NK-92 (cell line): ENCODE data around the gene HSD17B8.
"Not testable (repeated sequence)": the region's sequence is repeated elsewhere in the genome, so short reads cannot be mapped to it uniquely, and the experiment has no call there.

Experiments used
- DNase-seq: peaks from one replicate; lab custom pipeline; 2025; ENCODE audit not compliant: unreplicated experiment; lab: John Stamatoyannopoulos, UW

HSD17B8 gene

DNA sequence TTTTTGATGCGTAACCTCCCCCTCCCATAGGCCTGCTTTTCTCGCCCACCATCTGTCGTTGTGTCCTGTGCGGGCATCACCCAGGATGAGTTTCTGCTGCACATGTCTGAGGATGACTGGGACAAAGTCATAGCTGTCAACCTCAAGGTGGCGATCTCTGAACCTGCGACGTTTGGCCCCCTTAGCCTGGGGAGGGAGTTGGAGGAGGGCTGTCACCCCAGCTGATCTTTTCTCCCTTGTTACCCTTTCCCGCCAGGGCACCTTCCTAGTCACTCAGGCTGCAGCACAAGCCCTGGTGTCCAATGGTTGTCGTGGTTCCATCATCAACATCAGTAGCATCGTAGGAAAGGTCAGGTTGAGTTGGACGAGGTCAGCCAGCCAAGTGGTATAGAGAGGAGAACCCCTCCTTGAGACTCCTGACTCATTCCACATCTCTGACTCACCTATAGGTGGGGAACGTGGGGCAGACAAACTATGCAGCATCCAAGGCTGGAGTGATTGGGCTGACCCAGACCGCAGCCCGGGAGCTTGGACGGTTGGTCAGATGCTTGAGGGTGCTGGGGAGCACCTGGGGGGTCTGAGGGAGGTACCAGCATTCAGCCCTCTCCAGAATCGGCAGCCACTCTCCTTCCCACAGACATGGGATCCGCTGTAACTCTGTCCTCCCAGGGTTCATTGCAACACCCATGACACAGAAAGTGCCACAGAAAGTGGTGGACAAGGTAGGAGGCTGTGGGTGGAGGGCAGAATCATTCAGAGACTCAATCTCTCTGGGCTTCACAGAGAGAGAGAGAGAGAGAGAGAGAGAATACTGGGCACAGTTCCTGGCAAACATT is 954 bp downstream of the HSD17B8 start:
- DNase-seq = no peak

DNA sequence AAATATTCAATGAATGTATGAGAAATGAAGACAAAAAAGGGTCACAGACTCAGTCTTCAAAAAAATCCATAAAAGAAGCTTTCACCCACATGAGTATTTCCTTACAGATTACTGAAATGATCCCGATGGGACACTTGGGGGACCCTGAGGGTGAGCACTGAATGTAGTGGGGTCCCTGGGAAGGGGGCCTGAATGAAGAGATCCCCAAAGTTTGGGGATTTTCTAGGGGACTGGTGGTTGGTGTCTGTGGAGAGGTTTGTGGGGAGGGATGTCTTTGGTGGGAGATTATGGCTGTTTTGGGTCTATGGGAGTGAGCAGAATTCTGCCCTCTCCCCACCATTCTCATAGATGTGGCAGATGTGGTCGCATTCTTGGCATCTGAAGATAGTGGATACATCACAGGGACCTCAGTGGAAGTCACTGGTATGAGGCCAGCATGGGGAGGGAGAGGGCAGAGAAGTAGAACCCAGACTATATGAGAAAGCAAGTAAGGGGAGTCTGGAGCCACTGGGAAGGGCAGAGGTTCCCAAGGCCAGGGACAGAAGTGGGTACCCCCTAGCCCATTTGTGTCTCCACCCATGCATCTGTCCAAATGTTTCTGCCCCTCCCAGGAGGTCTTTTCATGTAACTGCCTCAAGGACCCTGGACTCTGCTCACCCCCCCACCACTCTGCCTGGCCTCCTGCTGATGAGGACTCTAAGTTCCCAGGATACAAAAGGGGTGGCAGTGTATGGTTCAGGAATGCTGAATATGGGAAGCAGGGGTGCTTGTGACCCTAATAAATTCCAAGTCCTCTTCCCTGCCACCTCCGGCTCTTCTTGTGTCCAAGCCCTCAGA is 1.8 kb downstream of the HSD17B8 start:
- no peak for DNase-seq

DNA sequence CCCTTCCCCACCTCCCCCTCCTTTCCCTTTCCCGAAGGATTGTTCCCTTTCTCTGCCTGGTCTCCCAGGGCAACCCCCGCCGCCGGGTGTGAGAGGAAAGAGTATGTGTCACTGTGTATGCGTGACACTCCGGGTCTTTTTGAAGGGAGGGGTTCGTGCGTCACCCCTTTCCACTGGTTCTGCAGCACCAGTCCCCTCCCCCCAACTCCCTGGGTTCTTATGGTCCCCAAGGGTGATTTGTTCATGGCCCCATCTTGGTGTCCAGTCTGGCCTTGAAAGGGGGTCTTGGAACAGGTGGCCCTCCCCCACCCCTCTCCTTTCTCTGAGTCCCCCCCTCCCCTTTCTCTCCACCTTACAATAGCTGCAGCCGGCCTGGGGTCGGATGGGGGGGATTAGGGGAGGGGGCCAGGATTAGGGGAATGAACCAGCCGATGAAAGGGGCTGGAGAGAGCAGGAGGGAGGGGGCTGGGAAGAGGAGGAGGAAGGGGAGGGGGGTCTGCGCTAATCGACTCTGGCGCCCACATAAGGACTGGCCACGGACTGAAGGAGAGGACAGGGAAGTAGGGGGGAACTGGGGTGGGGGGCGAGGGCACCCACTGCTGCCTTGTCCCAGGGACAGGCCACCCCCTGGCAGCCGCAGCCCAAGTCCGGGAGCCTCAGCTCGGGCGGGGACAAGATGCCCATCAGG is 2.6 kb downstream of the HSD17B8 start:
- no peak for DNase-seq

DNA sequence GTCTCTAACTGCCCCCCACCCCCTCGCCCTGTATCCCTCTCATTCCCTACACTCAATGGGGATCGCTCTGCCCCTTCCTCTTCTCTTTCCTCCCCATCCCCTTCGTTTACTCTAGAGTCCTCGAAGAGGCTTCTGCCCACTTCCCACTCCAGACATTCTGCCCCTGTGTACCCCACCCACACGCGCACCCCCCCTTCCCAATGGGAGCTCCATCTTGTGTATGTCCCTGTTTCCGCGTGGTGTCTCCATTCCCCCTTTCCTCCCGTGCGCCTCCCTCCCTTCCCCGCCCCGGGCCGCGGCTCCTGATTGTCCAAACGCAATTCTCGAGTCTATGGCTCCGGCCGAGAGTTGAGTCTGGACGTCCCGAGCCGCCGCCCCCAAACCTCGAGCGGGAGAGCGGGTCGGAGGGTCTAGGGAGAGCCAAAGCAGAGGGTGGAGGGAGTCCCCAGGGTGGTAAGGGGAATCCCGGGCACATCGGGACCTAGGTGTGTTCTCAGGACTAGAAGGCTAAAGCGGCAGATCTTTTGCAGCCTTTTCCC is 3.2 kb downstream of the HSD17B8 start:
- DNase-seq = no peak

DNA sequence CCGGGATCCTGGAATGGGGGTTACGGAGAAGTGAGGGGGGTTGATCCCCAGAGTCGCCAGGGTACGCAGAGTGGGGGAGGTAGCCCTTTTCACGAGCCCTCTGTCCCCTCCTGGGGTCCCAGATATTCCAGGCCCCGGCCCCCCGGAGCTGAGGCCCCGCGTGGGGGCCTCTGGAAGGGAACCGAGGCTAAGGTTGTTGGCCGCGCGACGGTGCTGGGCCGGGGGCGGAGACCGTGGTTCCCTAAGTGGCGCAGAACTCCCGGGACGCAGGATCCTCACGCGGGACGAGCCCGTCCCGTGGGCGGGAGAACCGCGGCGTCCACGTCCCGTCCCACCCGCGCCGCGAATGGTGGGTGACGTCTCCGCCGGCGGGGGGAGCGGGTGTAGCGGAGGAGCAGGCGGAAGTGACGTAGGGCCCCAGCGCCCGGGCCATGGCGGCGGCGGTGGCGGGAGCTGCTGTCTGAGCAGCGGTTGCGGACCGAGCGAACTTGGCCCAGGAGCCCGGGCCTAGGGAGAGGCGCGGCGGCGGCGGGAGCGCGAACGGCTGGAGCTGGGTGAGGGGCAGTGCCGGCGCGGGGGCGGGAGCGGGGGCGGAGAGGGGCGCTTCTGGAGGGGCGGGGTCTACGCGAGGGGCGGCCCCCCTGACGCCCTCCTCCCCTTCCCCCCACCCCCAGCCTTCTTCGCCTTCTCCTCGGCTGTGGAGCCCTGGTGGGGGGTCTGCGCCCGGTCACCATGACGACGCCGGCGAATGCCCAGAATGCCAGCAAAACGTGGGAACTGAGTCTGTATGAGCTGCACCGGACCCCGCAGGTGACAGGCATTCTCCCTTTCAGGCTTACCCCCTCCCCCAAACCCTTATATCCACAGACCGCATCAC is 3.9 kb downstream of the HSD17B8 start, which contains the start of gene RING1:
RING1 (plus strand) TSS at position 410 of the 877 bp plus-strand sequence; CDS start at position 733, 323 bp downstream.
- no peak for DNase-seq

DNA sequence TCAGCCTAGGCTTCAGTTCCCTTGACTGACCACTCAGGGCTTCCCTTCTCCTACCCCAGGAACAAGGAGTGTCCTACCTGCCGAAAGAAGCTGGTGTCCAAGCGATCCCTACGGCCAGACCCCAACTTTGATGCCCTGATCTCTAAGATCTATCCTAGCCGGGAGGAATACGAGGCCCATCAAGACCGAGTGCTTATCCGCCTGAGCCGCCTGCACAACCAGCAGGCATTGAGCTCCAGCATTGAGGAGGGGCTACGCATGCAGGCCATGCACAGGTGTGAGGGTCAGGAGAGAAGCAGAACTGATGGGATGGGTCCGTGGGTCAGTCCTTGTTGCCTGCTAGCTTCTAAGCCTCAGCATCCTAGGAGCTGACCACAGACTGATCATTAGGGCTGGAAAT is 5.4 kb downstream of the HSD17B8 start:
- no peak for DNase-seq

DNA sequence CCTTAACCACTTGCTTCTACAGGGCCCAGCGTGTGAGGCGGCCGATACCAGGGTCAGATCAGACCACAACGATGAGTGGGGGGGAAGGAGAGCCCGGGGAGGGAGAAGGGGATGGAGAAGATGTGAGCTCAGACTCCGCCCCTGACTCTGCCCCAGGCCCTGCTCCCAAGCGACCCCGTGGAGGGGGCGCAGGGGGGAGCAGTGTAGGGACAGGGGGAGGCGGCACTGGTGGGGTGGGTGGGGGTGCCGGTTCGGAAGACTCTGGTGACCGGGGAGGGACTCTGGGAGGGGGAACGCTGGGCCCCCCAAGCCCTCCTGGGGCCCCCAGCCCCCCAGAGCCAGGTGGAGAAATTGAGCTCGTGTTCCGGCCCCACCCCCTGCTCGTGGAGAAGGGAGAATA is 6.7 kb downstream of the HSD17B8 start:
- DNase-seq = no peak

DNA sequence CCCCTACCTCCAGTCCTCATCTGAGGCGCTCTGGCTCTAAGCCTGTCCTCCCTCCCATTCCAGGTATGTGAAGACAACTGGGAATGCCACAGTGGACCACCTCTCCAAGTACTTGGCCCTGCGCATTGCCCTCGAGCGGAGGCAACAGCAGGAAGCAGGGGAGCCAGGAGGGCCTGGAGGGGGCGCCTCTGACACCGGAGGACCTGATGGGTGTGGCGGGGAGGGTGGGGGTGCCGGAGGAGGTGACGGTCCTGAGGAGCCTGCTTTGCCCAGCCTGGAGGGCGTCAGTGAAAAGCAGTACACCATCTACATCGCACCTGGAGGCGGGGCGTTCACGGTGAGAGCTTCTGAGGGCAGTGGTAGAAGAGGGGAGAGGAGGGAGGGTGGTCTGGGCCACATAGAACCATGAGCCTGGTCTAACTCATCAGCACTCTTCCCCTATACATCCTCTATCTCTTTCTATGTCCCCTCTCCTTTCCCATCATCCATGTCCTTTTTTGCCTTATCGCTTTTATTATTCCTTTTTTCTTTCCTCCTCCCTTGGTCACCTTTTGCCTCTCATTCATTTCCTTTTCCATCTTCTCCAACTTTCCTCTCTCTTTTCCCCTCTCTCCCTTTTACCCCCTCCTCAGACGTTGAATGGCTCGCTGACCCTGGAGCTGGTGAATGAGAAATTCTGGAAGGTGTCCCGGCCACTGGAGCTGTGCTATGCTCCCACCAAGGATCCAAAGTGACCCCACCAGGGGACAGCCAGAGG is 7.4 kb downstream of the HSD17B8 start:
- DNase-seq = no peak

DNA sequence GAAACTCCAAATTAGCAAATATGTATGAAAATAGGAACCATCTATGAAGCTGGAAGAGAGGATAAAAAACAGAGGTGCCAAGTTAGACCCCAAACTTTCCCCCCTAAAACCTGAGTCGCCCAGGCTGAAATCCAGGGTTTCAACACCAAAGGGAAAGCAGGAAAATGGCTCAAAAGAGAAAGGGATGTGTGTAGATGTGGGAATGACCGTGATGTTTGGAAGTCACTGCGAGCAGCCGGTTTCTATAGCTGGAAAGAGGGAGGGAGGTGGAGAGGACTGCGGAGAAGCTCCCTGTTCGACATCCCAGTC is 8.4 kb downstream of the HSD17B8 start:
- no peak for DNase-seq

DNA sequence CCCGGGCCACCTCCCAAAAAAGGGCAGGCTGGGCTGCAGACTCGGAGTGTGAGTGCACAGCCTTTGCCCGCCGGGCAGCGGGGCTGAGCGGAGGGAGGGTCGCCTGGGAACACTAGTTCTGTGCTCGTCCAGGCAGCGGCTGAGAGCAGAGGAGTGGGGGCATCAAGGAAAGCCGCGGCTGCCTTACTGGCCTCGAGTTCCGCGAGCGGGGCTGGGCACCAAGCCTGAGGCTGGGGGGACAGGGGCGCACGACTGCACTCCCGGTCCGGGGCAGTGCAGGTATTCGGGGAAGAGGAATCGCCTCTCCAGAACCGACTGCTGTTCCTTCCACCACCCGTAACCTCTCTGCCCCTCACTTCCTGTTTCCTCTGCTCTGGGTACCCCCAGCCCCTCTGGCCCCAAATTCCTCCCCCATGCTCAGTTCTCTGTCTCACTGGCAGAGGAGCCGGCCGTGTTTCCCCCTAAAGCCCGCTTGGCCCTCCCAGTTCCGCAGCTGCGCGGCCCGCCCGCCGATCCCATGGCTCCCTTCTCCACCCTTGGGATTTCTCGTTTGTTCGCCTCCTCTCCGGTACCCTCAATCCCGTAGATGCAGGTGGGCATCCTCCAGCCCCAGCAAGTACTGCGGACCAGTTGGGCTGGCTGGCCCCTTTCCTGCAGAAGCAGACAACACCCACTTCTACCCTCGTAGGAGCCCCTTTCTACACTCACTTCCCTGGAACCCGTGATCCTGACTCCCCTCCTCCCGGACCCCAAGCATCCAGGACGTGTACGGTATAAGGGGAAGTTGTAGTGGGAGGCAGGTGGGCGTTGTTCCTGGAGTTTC is 8.9 kb downstream of the HSD17B8 start:
- no peak for DNase-seq

DNA sequence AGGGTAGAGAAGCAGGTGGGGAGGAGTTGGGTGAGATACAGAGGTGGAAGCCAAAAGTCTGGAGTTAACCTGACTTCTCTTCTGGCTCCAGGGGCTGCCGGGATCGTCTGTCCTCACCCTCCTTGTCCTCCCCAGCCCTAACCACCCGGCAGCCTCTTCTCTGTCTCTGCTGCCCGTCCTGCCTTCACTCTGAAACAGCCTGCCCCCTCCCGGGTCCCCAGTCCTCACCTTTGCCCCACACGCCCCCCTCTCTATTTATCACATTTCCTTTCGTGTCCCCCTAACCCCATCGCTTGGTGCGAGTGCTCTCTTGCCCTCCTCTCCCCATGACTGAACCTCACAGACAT is 9.5 kb downstream of the HSD17B8 start:
- no peak for DNase-seq

DNA sequence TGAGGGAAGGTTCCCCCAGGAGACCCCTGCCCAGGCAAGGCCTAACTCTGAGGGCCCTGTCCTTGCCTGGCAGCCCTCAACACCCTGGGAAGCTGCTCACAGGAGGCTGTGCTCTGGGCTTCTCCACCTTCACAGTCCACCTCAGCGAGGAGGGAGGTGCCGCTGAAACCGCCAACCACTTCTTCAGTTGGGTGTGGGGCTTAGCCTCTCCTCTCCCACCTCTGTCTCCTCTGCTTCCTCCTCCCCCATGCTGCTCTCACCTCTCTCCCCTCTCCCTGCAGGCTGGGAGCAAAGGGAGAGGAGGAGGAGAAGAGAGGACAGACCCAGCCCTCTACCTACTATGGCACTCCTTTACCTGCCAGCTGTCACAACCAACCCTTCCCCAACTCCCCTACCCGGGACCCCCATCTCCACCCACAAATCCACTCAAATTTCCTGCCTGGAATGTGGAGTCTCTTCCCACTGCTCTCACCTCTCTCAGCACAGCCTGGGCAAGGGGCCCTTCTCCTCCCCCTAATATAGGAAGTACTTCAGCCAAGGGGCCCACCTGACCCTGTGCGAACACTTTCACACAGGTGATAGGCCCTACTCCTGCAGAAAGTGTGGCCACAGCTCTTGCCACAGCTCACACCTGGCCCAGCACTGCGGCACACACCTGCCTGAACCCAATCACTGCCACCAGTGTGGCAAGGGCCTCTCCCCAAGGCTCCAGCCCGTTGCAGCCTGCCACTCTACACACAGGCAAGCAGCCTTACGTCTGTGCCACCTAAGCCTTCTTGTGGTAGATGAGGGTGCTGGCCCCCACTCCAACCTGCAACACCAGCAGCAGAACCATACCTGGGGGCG is 11.0 kb downstream of the HSD17B8 start:
- DNase-seq = no peak

DNA sequence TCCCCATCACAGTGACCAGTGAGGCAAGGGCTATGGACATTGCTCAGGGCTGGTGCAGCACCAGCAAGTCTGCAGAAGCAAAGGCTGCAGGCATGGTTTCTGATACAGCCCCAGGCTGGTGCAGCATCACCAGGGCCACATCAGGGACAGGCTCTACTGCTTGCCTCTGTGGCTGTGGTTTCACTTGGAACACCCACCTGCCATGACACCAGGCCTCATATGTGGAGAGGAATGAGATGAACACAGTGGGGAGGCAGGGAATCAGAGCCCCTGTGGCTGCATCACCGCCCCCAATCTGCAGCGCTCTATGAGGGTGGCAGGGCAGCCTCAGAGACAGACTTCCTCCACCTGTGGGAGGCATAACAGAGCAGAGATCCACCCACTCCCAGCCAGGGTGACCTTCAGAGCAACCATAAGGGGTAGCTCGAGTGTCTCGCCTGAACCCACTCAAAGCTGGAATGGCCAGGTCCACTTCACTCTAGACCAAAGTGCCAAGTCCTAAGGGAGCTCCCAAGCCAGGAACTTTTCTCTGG is 11.7 kb downstream of the HSD17B8 start:
- no peak for DNase-seq

DNA sequence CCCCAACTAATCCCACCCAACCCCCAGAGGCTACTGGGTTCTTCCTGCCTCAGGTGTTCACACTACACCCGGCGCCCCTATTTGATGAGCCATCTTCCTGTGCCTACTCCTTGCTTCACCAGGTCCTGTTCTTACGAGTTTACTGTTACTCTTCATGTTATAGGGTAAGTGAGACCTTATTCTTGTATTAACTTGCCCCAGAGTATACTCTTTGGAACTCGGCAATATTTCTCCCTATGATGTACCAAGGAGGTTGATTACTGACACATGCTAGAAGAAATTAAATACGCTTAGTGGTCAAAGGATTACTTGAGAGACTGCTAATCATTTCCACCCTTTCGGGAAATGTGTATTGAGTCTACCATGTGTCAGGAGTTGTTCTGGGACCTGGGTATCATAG is 12.8 kb downstream of the HSD17B8 start:
- no peak for DNase-seq

DNA sequence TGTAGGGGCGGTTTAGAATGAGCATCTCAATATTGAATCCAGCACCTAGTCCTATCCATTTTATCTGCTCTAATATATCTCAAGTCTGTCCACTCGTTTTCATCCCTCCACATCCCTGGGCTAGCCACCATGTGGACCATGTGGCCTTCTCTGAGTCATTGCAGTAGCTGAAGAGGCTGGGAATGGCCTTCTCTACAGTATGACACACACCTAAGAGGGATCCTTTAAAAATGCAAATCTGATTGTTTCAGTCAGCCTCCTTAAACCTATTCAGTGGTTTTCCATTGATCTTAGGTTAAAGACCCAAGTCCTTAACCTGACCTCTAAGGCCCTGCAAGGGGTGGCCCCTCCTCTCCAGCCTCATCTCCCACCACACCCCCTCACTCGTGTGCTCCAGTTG is 13.2 kb downstream of the HSD17B8 start:
- no peak for DNase-seq

DNA sequence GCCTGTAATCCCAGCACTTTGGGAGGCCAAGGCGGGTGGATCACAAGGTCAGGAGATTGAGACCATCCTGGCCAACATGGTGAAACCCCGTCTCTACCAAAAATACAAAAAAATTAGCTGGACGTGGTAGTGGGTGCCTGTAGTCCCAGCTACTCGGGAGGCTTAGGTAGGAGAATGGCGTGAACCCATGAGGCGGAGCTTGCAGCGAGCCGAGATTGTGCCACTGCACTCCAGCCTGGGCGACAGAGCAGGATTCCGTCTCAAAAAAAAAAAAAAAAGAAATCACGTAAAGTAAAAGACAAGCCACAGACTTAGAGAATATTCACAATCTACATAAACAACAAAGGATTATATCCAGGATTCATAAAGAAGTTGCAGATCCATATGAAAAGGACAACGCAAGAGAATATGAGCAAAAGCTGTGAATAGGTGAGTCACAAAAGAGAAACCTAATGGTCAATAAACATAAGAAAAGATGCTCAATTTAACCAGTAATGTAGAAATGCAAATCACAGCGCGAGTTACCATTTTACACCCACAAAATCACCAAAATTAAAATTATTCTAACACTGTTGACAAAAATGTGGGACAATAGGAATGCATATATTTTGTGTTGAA is 22.2 kb downstream of the HSD17B8 start:
- DNase-seq = not testable (repeated sequence)

DNA sequence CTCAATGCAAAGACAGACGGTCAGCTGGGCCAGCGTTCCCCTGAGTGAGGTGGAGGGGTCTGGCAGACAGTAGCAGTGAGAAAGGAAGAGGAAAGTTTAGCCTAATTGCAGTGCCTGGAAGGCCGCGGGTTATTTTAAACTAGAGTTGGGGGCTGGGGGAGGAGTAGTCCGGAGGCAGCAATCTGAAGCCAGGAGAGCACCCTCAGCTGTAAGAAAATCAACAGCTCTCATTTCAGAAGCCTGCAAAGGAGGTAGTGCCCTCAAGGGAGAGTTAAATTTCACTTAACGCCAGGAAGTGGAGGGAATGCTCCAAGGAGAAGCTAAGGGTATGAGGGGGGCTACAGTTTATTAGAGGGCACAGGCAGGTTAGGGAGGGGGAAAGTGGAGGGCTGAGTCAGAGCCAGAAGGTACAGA is 30.8 kb downstream of the HSD17B8 start:
- no peak for DNase-seq
